HEK293 (cell line): ENCODE data around the gene PARD3.

Experiments
- BCL11B ChIP-seq: fragments of 450-650 bp; formaldehyde crosslinking; IDR thresholded peaks from 2 replicates; pipeline ENCODE4 v1.5.1; 2016; ENCODE audit warnings: low read depth, missing biosample characterization, missing genetic modification characterization
- FEZF1 ChIP-seq: fragments of 450-650 bp; formaldehyde crosslinking; IDR thresholded peaks from 2 replicates; pipeline ENCODE4 v1.5.1; 2016; ENCODE audit warnings: missing biosample characterization, missing genetic modification characterization
- GLIS1 ChIP-seq: fragments of 450-650 bp; formaldehyde crosslinking; IDR thresholded peaks from 2 replicates; pipeline ENCODE4 v1.5.1; 2016; ENCODE audit warnings: missing biosample characterization, missing genetic modification characterization
- HOXC10 ChIP-seq: sonication (generic); formaldehyde crosslinking; IDR thresholded peaks from 2 replicates; pipeline ENCODE4 v1.8.1; 2023; ENCODE audit warnings: mild to moderate bottlenecking, missing genetic modification reagents
- IKZF3 ChIP-seq: fragments of 450-650 bp; IDR thresholded peaks from 2 replicates; pipeline ENCODE4 v1.5.0; 2018; ENCODE audit warnings: missing biosample characterization, mild to moderate bottlenecking, missing genetic modification characterization, moderate library complexity
- KLF9 ChIP-seq: fragments of 450-650 bp; formaldehyde crosslinking; IDR thresholded peaks from 2 replicates; pipeline ENCODE4 v1.5.1; 2016; ENCODE audit warnings: missing biosample characterization, missing genetic modification characterization, low read depth
- PRDM1 ChIP-seq: fragments of 450-650 bp; formaldehyde crosslinking; IDR thresholded peaks from 2 replicates; pipeline ENCODE4; 2016; ENCODE audit warnings: missing biosample characterization, missing genetic modification characterization
- SALL2 ChIP-seq: fragments of 450-650 bp; formaldehyde crosslinking; IDR thresholded peaks from 2 replicates; pipeline ENCODE4 v1.5.0; 2017; ENCODE audit warnings: missing biosample characterization, mild to moderate bottlenecking, missing genetic modification characterization, borderline replicate concordance
- YY2 ChIP-seq: fragments of 450-650 bp; formaldehyde crosslinking; IDR thresholded peaks from 2 replicates; pipeline ENCODE4 v1.5.1; 2016; ENCODE audit warnings: missing biosample characterization, missing genetic modification characterization
- ZBTB17 ChIP-seq: fragments of 450-650 bp; formaldehyde crosslinking; IDR thresholded peaks from 2 replicates; pipeline ENCODE4 v1.5.1; 2016; ENCODE audit warnings: missing biosample characterization, missing genetic modification characterization
- ZFP69B ChIP-seq: fragments of 450-650 bp; formaldehyde crosslinking; IDR thresholded peaks from 2 replicates; pipeline ENCODE4 v1.5.1; 2016; ENCODE audit warnings: missing biosample characterization, missing genetic modification characterization
- ZIC2 ChIP-seq: fragments of 450-650 bp; formaldehyde crosslinking; IDR thresholded peaks from 2 replicates; pipeline ENCODE4 v1.5.1; 2016; ENCODE audit warnings: missing biosample characterization, missing genetic modification characterization
- ZNF132 ChIP-seq: fragments of 450-650 bp; formaldehyde crosslinking; IDR thresholded peaks from 2 replicates; pipeline ENCODE4 v1.5.1; 2017; ENCODE audit warnings: missing biosample characterization, missing genetic modification characterization, borderline replicate concordance
- ZNF214 ChIP-seq: fragments of 450-650 bp; formaldehyde crosslinking; IDR thresholded peaks from 2 replicates; pipeline ENCODE4 v1.5.1; 2017; ENCODE audit warnings: missing biosample characterization, mild to moderate bottlenecking, missing genetic modification characterization, borderline replicate concordance
- ZNF239 ChIP-seq: fragments of 450-650 bp; formaldehyde crosslinking; IDR thresholded peaks from 2 replicates; pipeline ENCODE4 v1.5.1; 2016; ENCODE audit warnings: missing biosample characterization, missing genetic modification characterization
- ZNF341 ChIP-seq: fragments of 450-650 bp; formaldehyde crosslinking; IDR thresholded peaks from 2 replicates; pipeline ENCODE4; 2016; ENCODE audit warnings: low read depth, missing biosample characterization, missing genetic modification characterization
- ZNF521 ChIP-seq: fragments of 450-650 bp; formaldehyde crosslinking; IDR thresholded peaks from 2 replicates; pipeline ENCODE4 v1.5.1; 2017; ENCODE audit warnings: missing biosample characterization, mild to moderate bottlenecking, missing genetic modification characterization
- ZNF549 ChIP-seq: fragments of 450-650 bp; IDR thresholded peaks from 2 replicates; pipeline ENCODE4 v1.5.1; 2018; ENCODE audit warnings: missing biosample characterization, missing genetic modification characterization, mild to moderate bottlenecking, inconsistent platforms, moderate library complexity
- ZNF707 ChIP-seq: fragments of 450-650 bp; formaldehyde crosslinking; IDR thresholded peaks from 2 replicates; pipeline ENCODE4 v1.5.1; 2016; ENCODE audit warnings: missing biosample characterization, missing genetic modification characterization
- ZNF776 ChIP-seq: fragments of 450-650 bp; formaldehyde crosslinking; IDR thresholded peaks from 2 replicates; pipeline ENCODE4 v1.5.0; 2017; ENCODE audit warnings: missing biosample characterization, missing genetic modification characterization, borderline replicate concordance
- ZNF843 ChIP-seq: fragments of 450-650 bp; formaldehyde crosslinking; IDR thresholded peaks from 2 replicates; pipeline ENCODE4 v1.5.1; 2016; ENCODE audit warnings: missing biosample characterization, missing genetic modification characterization
- ZSCAN30 ChIP-seq: fragments of 450-650 bp; IDR thresholded peaks from 2 replicates; pipeline ENCODE4 v1.5.1; 2018; ENCODE audit warnings: missing biosample characterization, mild to moderate bottlenecking, missing genetic modification characterization, moderate library complexity
- TF ChIP-seq, protein P1 (sequence below): fragments of 450-650 bp; formaldehyde crosslinking; IDR thresholded peaks from 2 replicates; pipeline ENCODE4 v1.5.1; 2016; ENCODE audit warnings: missing biosample characterization, missing genetic modification characterization, borderline replicate concordance
- TF ChIP-seq, protein P2 (sequence below): fragments of 450-650 bp; formaldehyde crosslinking; IDR thresholded peaks from 2 replicates; pipeline ENCODE4 v1.5.1; 2016; ENCODE audit warnings: missing biosample characterization, missing genetic modification characterization, borderline replicate concordance
- TF ChIP-seq, protein P3 (sequence below): fragments of 450-650 bp; formaldehyde crosslinking; IDR thresholded peaks from 2 replicates; pipeline ENCODE4 v1.5.1; 2016; ENCODE audit warnings: missing biosample characterization, missing genetic modification characterization
- TF ChIP-seq, protein P4 (sequence below): fragments of 450-650 bp; IDR thresholded peaks from 2 replicates; pipeline ENCODE4 v1.5.1; 2018; ENCODE audit warnings: missing biosample characterization, mild to moderate bottlenecking, missing genetic modification characterization
- TF ChIP-seq, protein P5 (sequence below): fragments of 450-650 bp; formaldehyde crosslinking; IDR thresholded peaks from 2 replicates; pipeline ENCODE4 v1.5.1; 2016; ENCODE audit warnings: missing biosample characterization, missing genetic modification characterization, low read depth
- TF ChIP-seq, protein P6 (sequence below): fragments of 450-650 bp; formaldehyde crosslinking; IDR thresholded peaks from 2 replicates; pipeline ENCODE4 v1.5.1; 2016; ENCODE audit warnings: missing biosample characterization, missing genetic modification characterization
- TF ChIP-seq, protein P7 (sequence below): fragments of 450-650 bp; formaldehyde crosslinking; IDR thresholded peaks from 2 replicates; pipeline ENCODE4; 2016; ENCODE audit warnings: missing biosample characterization, missing genetic modification characterization

The PARD3 gene

DNA sequence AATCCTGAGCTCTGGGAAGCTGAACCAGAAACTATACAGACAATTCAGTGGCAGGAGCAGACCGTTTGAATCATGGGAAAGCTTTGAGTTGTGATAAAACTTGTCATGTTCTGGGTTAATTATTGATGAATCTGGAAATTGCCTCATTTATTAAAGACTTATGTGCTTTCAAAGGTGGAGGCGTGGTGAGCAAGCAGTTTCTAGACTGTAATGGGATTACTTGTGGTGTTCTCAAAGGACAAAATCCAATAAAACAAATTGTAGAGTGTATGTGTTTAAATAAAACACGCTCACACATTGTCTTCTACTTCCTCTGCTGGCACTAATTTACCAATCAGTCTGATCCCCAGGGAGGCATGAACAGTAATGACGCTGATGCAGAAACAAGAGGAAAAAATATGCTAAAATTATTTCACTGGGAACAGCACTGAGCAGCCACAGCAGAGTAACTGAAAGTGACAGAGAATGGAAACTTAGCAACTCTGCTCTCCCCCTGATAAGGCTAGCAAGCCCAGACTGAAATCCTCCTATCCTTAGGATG, 25.1 kb downstream of the PARD3 start (continued):
- TF ChIP-seq, protein P1, sequence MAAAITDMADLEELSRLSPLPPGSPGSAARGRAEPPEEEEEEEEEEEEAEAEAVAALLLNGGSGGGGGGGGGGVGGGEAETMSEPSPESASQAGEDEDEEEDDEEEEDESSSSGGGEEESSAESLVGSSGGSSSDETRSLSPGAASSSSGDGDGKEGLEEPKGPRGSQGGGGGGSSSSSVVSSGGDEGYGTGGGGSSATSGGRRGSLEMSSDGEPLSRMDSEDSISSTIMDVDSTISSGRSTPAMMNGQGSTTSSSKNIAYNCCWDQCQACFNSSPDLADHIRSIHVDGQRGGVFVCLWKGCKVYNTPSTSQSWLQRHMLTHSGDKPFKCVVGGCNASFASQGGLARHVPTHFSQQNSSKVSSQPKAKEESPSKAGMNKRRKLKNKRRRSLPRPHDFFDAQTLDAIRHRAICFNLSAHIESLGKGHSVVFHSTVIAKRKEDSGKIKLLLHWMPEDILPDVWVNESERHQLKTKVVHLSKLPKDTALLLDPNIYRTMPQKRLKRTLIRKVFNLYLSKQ (tag by site-specific recombination) = no peak
- TF ChIP-seq ZNF341 (tag by site-specific recombination) (no peak), ZNF549 (tag by site-specific recombination) (no peak), ZNF843 (tag by site-specific recombination) (0 out of 2 replicates have a peak, but pooled peaks have one; percentile 44), SALL2 (tag by site-specific recombination) (no peak), FEZF1 (tag by site-specific recombination) (peak; percentile 68), ZIC2 (tag by site-specific recombination) (no peak), ZSCAN30 (tag by site-specific recombination) (0 out of 2 replicates have a peak, but pooled peaks have one; percentile 37), BCL11B (tag by site-specific recombination) (0 out of 2 replicates have a peak, but pooled peaks have one; percentile 23), PRDM1 (tag by site-specific recombination) (peak; percentile 47; the same call in 1 of the 2 replicates), ZBTB17 (tag by site-specific recombination) (0 out of 2 replicates have a peak, but pooled peaks have one; percentile 49), ZNF239 (tag by site-specific recombination) (no peak), GLIS1 (tag by site-specific recombination) (no peak), ZNF132 (no peak), ZNF214 (tag by site-specific recombination) (no peak), ZNF707 (no peak), ZNF776 (tag by site-specific recombination) (no peak), YY2 (no peak), ZFP69B (no peak), ZNF521 (tag by site-specific recombination) (no peak), IKZF3 (peak; percentile 49; the same call in 1 of the 2 replicates), KLF9 (tag by site-specific recombination) (no peak), HOXC10 (no peak)
- TF ChIP-seq, protein P2, sequence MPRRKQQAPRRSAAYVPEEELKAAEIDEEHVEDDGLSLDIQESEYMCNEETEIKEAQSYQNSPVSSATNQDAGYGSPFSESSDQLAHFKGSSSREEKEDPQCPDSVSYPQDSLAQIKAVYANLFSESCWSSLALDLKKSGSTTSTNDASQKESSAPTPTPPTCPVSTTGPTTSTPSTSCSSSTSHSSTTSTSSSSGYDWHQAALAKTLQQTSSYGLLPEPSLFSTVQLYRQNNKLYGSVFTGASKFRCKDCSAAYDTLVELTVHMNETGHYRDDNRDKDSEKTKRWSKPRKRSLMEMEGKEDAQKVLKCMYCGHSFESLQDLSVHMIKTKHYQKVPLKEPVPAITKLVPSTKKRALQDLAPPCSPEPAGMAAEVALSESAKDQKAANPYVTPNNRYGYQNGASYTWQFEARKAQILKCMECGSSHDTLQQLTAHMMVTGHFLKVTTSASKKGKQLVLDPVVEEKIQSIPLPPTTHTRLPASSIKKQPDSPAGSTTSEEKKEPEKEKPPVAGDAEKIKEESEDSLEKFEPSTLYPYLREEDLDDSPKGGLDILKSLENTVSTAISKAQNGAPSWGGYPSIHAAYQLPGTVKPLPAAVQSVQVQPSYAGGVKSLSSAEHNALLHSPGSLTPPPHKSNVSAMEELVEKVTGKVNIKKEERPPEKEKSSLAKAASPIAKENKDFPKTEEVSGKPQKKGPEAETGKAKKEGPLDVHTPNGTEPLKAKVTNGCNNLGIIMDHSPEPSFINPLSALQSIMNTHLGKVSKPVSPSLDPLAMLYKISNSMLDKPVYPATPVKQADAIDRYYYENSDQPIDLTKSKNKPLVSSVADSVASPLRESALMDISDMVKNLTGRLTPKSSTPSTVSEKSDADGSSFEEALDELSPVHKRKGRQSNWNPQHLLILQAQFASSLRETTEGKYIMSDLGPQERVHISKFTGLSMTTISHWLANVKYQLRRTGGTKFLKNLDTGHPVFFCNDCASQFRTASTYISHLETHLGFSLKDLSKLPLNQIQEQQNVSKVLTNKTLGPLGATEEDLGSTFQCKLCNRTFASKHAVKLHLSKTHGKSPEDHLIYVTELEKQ = peak; percentile 70; the same call in 1 of the 2 replicates
- TF ChIP-seq, protein P3, sequence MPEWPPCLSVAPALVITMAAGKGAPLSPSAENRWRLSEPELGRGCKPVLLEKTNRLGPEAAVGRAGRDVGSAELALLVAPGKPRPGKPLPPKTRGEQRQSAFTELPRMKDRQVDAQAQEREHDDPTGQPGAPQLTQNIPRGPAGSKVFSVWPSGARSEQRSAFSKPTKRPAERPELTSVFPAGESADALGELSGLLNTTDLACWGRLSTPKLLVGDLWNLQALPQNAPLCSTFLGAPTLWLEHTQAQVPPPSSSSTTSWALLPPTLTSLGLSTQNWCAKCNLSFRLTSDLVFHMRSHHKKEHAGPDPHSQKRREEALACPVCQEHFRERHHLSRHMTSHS (tag by site-specific recombination) = no peak
- TF ChIP-seq, protein P4, sequence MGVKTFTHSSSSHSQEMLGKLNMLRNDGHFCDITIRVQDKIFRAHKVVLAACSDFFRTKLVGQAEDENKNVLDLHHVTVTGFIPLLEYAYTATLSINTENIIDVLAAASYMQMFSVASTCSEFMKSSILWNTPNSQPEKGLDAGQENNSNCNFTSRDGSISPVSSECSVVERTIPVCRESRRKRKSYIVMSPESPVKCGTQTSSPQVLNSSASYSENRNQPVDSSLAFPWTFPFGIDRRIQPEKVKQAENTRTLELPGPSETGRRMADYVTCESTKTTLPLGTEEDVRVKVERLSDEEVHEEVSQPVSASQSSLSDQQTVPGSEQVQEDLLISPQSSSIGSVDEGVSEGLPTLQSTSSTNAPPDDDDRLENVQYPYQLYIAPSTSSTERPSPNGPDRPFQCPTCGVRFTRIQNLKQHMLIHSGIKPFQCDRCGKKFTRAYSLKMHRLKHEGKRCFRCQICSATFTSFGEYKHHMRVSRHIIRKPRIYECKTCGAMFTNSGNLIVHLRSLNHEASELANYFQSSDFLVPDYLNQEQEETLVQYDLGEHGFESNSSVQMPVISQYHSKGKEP (tag by site-specific recombination) = peak; percentile 56
- TF ChIP-seq, protein P5, sequence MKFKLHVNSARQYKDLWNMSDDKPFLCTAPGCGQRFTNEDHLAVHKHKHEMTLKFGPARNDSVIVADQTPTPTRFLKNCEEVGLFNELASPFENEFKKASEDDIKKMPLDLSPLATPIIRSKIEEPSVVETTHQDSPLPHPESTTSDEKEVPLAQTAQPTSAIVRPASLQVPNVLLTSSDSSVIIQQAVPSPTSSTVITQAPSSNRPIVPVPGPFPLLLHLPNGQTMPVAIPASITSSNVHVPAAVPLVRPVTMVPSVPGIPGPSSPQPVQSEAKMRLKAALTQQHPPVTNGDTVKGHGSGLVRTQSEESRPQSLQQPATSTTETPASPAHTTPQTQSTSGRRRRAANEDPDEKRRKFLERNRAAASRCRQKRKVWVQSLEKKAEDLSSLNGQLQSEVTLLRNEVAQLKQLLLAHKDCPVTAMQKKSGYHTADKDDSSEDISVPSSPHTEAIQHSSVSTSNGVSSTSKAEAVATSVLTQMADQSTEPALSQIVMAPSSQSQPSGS (tag by site-specific recombination) = 0 out of 2 replicates have a peak, but pooled peaks have one; percentile 20
- TF ChIP-seq, protein P6, sequence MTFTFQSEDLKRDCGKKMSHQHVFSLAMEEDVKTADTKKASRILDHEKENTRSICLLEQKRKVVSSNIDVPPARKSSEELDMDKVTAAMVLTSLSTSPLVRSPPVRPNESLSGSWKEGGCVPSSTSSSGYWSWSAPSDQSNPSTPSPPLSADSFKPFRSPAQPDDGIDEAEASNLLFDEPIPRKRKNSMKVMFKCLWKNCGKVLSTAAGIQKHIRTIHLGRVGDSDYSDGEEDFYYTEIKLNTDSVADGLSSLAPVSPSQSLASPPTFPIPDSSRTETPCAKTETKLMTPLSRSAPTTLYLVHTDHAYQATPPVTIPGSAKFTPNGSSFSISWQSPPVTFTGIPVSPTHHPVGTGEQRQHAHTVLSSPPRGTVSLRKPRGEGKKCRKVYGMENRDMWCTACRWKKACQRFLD = no peak
- TF ChIP-seq, protein P7, sequence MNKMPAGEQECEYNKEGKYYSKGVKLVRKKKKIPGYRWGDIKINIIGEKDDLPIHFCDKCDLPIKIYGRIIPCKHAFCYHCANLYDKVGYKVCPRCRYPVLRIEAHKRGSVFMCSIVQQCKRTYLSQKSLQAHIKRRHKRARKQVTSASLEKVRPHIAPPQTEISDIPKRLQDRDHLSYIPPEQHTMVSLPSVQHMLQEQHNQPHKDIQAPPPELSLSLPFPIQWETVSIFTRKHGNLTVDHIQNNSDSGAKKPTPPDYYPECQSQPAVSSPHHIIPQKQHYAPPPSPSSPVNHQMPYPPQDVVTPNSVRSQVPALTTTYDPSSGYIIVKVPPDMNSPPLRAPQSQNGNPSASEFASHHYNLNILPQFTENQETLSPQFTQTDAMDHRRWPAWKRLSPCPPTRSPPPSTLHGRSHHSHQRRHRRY (tag by site-specific recombination) = no peak
